NCI-H510A treated with DMSO at 0.1 percent for 48 hours (cell line): ENCODE data around the gene MRTO4.
"Not testable (repeated sequence)": the region's sequence is repeated elsewhere in the genome, so short reads cannot be mapped to it uniquely, and the experiment has no call there.

ENCODE experiments used
- DNase-seq: peaks from one replicate; lab custom pipeline; 2025; lab: John Stamatoyannopoulos, UW

MRTO4 gene

DNA sequence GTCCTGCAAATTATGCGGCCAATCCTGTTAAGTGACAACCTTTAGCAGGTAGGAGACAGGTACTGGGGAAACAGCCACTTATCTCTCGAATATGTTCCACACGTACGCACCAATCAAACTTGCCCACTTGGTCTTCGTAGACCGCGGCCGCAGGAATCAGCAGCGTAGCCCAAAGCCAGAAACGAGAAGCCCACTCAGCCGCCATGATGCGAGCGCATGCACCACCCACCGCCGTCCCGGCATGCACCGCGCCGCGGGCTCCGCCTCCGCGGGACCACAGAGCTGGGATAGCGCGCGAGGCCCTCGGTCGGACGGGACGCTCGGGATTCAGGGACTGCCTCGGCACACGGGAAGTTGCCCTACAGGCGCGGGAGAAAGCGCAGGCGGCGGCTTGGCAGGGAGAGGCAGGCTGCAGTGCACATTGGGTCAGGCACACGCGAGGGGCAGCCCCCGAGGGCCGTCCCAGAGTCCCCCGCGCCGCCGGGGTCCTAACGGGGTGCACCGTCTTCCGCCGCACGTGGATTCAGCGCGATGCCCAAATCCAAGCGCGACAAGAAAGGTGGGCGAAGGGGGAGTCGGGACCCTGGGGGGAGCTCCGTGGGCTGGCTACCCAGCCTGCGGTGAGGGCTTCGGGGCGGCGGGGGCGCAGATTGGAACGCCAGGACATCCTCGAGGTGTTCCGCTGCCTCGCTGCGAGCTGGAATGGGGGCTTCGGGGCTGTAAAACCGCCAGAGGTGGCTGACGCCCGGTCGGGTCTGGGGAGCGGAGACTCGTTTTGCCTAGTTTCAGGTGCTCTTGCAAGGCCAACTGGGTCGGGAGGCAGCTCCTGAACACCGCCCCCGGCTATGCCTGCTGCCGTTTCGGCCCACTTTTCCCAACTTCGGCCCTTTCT is at the start of gene MRTO4, which contains the start of gene EMC1:
Gene MRTO4 (plus strand): TSS at position 501 of the 892 bp plus-strand sequence. CDS start 31 bp downstream, at position 532.
Gene EMC1 (minus strand): TSS at position 220 of the 892 bp plus-strand sequence. CDS start 15 bp downstream, at position 205.
- peak; percentile 77 for DNase-seq

DNA sequence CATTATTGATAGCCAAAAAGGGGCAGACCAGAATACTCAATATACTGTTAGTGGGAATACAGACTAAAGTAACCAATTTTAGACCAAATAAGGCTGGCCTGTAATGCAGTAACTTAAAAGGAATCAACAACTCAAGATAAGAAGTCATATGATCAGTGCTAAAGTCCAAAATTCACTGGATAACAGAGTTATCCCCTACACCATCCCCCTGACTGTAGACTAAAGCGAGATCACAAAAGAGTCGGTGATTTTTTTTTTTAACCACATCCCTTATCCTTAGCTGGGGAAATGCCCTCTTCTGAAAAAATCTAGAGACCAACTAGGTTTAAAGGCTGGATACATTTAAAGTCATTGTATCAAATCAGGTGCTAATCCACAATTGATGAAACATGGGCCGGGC is 49.2 kb upstream of the MRTO4 start:
- DNase-seq, result no peak

DNA sequence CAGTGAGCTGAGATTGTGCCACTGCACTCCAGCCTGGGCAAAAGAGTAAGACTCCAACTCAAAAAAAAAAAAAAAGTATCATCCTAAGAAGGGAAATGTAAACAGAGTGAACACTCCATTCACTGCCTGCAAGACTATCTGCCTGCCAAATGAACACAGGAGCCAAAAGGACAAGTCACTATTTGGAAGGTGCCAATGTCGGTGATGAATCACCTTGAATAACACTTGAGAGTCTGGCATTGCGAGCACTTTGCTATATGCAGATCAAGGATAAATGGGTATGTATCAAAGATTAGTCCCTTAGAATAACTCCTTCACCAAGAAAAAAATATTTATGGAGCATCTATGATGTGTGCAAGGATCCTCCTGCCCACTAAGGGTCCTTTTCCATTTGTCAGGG is 48.2 kb upstream of the MRTO4 start:
- no peak for DNase-seq

DNA sequence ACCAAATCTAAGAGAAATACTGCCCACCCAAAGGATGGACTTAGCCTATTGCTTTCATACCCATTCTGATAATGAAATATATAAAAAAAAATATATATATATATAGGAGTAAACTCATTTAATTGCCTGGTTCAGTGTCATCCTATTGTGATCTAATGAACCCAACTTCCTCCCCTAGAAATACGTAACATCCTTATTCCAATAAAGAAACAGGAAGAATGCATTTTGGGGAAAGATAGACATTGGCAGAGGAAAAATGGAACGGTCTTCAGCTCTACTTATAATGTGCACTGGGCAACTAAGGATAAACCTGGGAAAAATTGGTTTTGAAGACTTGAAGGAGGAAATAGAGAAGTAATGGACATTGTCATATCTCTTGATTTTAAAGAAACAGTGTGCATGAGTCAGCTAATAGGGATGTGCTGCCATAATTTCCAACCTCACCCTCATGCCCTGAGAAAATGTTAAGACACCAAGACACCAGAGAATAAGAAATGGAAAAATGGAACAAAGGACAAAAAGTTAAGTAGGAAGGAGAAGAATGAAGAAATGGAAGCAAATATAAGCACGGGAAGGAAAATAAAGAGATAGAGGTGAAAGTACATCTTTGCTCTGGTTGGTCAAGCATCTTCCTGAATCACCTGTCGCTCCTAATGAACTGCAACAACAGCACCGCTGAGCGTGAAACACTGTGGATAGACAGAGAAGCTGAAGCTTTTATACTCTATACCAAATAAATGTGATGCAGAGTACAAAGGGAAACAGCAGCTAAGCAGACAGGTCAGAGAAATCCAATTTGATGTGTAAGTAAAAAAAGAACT is 46.9 kb upstream of the MRTO4 start:
- DNase-seq, result no peak

DNA sequence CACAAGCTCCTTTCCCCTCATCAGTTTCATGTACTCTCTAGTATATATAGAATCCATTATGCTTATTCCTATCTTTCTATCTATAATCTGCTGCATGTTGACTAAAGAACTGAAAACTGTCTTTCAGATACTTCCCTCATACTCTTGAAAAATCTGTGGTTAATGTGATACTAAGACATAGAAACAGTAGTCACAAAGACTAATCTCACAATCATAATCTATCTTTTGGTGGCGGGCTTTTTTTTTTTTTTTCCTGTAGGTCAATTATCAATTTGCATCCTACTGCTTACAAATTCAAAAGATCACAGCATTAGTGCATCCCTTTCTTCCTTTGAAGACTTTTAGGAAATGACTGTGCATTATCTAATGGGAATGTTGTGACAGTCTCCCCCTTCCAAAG is 46.2 kb upstream of the MRTO4 start:
- no peak for DNase-seq

DNA sequence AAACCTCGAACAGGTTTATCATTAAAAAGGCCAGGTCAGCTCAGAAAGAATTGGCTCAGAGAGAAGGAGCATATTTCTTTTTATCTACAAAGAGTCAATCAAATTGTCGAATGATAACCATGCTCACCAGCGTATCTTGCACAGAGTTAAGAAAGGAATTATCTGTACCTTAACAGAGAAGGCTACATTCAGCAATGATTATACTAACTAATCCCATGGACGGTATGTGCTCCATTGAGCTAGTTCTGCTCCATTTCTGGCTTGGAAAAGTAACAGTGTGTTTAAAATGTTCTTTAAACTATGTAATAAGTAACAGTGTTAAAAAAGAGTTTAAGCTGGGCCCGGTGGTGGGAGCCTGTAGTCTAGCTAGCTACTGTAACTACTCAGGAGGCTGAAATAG is 45.8 kb upstream of the MRTO4 start:
- DNase-seq, result no peak

DNA sequence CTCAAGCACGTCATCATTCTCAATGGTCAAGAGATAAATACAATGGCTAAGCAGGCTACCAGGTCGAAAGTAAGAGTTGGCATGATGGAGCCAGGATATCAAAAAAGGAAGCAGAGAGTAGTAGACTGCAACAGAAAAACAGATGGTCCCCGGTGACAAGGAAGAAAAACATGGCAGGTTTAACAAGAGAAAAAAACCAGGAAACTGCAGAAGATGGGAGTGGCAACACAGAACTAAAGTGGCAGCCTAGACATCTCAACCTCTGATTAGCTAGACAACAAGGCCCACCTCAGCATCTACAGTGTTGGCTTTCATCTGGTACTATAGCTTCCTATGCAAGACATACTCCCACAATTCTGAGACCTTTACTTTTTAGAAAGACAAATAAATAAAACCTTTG is 44.7 kb upstream of the MRTO4 start:
- DNase-seq, result no peak

DNA sequence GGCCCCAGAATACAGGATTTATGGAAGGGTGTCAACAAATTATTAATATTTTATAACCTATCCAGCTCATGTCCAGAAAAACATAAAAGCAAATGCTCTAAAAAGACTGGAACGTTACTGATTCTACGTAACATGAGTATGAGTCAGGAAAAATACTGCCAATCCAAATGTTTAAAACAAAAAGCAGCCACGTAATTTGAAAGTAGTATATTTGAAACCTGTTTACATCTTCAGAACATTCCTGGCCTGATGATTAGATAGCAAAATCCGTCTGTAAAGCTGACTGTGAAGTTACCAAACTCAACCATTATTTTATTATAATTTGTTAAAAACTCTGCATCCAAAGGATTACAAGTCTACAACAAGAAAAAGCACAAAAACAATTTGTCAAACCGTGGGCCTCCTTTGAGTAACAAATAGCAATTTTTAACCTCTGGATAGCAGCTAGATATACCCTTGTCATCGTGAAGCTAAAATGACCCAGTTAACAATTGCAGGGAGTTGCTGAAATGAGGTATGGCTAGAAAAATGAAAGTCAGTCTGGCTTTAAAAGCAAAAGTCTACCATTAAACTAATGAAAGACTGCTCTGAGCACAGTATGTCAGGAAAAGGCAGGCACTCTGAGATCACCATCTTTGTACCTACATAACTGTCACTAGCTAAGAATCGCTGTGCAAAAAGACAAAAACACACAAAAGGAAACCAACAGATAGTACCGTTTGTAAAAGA is 42.7 kb upstream of the MRTO4 start:
- no peak for DNase-seq

DNA sequence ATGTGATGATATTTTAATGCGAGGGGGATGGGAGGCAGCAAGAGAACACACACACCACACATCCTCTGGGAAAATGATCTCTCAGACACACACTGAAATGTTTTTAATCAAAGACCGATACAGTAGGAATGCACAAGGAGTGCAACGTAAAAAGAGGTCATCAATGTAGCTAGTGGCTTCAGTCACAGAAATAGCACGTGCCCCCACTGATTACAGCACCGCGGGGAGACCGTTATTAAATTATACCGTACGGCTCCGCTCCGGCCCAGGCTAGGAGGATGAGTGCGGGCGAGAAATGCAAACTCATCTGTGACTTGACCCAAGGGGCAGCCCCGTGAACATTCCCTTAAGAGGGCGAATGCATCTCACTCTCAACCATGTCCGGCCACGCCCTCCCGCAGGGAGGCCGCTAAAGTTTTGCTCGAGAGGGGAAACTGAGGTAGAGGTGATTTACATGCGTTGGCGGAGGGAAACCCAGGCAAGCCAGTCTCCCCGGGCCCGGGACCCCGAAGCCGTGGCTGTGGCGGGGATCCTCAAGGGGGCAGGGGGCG is 42.1 kb upstream of the MRTO4 start:
- DNase-seq, result no peak

DNA sequence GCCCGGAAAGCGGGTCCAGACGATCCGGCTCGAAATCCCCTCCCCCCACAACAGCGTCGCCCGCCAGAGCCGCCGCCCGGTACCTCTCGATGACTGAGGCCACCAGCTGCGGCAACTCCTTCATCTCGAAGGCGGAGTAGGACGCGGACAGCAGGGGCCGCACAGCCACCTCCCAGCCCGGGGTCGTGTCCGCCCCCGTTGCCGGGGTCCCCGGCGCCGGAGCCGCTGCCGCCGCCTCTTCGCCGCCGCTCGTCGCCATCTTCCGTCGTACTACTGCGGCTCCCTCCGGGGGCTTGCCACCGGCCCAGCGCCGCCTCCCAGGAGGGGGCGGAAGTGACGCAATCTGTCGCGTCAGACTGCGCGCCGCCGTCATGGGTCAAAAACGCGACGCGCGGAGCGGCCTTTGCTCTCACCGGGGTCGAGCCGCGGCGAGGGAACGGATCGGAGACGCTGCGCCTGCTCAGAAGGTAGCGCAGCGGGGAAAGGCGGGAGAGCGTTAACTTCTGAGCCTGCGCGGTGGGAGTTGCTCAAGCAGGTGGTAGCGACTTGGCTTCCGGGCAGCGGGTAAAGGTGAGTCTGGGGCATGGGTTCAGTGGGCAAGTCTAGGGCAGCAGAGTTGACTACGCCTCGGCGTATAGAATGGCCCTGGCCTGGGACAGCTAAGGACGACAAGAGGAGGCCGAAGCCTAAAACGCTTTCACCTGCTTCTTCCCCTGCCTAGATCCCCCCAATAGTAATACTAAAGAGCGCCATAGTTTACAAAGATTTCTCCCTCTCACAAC is 41.4 kb upstream of the MRTO4 start, which contains the start of gene UBR4:
Gene UBR4 (minus strand): TSS at position 277 of the 782 bp plus-strand sequence. CDS start 18 bp downstream, at position 259.
- DNase-seq, result peak; percentile 93

DNA sequence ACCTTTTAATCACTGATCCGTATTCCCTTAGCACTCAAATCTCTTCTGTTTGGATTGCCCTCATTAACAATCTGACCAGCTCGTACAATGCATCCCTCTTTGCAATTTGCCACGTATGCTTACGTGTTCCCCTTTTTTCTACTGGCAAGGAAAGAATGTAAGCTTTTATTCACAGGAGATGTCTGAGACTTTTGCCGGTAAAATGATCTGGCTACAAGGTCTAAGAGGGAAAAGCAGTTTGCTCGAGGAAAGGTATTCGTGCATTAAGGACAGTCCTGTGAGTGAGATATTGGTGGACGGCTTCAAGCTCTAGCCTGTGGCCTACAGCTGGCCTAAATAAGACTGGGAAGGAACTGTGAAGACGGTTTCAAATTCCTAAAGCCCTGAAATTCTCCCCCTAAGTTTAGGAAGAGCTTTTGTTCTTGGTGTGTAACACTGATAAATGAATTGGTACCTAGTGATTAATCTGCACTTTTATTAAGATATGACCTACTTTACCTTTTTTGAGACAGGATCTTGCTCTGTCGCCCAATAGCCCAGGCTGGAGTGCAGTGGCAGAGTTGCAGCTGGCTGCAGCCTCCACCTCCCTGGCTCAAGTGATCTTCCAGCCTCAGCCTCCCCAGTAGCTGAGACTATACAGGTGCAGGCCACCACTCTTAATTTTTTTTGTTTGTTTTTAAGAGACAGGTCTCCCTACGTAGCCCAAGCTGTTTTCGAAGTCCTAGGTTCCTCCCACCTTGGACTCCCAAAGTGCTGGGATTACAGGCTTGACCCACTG is 40.6 kb upstream of the MRTO4 start:
- no peak for DNase-seq

DNA sequence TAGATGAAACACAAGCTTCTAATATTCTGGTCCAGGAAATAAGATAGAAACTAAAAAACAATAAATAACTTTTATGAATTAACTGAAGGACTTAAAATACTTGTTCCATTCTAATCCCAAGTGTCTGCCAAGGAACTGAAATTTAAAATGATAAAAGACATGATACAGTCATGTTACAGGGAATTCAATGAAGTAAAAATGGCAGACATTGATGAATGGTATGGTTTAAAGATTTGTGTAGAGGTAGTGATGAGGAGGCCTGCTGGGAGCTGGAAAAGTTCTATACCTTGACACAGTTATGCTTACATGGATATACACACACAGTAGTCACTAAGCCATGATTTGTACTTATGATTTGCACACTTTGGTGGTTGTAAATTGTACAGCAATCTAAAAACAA is 39.4 kb upstream of the MRTO4 start:
- no peak for DNase-seq

DNA sequence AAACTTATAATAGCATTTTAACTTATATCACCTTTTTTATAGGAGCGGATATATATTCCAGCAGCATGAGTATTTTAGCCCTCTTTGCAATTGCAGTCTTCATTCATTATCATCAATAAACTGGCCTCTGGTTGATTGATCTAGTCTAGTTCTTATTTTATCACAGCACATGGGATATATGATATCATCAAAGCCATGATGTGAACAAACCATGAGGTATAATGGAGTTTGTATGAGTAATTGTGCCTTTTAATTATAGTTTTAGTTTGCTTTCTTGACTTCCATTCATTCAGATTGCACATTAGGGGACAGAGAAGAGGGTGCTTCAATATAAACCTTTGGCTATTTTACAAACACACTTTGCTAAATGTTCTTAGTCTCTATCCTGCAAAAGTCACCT is 38.0 kb upstream of the MRTO4 start:
- DNase-seq, result no peak

DNA sequence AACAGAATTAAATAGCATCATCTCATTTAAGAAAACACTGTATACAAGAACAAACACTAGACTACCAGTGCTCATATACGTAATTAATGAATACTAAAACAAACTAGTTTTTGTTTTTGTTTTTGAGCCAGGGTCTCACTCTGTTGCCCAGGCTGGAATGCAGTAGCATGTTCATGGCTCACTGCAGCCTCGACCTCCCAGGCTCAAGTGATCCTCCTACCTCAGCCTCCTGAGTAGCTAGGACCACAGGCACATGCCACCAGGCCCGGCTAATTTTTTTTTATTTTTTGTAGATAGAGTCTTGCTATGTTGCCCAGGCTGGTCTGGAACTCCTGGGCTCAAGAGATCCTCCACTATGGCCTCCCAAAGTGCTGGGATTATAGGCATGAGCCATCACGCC is 35.0 kb upstream of the MRTO4 start:
- not testable (repeated sequence) for DNase-seq

DNA sequence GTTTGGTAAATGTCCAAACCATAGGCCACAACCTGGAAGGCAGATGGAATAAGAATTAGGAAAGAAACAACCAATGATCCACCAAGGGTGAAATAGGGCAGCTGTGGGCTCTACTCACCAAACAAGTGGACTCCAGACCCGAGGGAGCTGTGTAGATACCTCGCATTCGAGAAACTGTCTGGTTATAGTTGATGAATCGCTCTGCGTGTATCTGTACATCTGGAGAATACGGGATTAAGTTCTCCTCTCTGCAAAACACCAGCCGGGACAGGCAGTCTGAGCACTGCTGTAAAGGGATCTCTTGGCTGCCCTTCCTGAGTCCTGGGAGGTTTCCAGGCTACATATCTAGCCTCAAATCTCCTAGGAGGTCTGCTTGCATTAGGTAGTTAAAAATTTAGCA is 32.2 kb upstream of the MRTO4 start:
- no peak for DNase-seq

DNA sequence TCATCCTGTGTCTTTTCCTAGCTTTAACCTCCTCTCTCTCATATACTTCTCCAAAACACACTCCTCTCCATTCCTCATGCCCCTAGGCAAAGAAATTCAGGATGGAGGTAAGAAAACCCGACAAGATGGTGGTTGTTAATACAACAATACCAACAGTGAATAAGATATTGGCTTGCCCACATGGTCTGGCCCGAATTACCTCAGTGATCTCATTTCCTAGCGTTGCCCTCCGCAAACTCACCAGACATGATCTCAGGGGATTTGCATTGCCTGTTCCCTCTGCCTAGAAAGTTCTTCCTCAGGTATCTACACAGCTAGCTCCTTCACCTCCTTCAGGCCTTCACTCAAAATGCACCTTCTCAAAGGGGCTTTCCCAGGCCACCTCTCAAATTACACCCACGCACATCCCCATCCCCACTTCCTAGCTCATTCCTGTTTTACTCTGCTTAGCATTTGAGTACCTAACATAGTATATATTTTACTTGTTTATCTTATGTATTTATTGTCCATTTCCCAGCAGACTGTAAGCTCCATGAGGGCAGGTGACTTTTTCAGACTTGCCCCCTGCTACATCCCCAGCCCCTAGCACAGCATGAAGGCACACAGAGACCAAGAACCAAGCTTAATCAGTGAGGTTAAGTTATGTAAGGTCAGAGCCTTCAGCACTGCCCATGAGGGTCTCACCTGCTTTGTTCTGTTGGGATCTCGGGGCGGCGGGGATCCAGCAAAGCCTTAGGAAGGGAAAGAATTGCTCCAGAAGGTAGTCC is 31.3 kb upstream of the MRTO4 start:
- DNase-seq, result no peak

DNA sequence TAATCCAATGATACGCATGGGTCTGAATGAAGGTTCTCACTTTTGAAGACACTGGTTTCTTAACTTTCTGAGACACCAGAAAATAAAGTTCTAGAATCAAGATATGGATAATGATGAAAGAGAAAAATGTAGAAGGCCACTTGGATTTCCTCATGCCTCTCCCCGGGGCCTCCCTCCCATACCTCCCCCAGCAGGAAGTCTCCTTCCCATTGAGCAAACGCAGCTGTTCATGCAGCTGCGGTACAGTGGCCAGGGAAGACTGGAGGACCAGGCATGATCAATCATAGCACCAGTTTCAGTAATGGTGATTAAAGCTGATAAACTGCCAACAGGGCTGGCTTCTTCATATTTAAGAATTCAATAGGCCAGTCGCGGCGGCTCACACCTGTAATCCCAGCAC is 30.6 kb upstream of the MRTO4 start:
- no peak for DNase-seq

DNA sequence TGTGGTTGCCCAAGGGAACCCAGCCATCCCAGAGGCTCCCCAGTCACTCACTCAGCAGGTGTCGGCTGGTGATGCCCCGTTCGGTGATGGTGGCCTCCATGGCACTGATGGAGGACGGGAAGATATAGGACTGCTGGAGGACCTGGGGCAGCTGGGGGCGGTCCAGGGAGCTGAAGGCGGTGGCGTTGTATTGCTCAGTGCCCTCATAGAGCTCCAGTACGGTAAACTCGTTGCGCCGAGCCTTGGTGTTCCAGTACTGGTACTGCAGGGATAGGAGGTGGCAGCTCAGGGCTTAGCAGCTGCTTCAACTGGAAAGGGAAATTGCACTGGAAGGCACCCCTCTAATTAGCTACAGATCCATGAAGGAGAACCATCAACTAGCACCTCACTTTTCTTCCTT is 29.0 kb upstream of the MRTO4 start:
- DNase-seq, result no peak
